ENCODE results near the gene PCSK5. TPM values are rescaled to one million over a fixed set of nuclear protein-coding genes. Genes with fewer than 3 reads are reported as not detected.

The PCSK5 gene
- total RNA-seq, 1 experiment from 2014 or later: 6.9 TPM

- intact Hi-C loops (cut with micrococcal nuclease): loop anchor here (10.0 kb wide), 2 partner anchors 307 to 697 kb away; no protein-coding TSS in a partner anchor
- POLR2A ChIA-PET: no interaction called here
- TF ChIP-seq ZFX (IDR thresholded peaks at IDR 0.05): no peak
- no peak for TF ChIP-seq REST (IDR thresholded peaks at IDR 0.05; ENCODE audit: low read depth)
- no peak for TF ChIP-seq CEBPB (IDR thresholded peaks at IDR 0.05; ENCODE audit: low read depth)
- no peak for TF ChIP-seq SIN3A (IDR thresholded peaks at IDR 0.05; ENCODE audit: low read depth)
- no peak for TF ChIP-seq ZNF274 (IDR thresholded peaks at IDR 0.05; ENCODE audit: low read depth, low read length)
- TF ChIP-seq YY1 (IDR thresholded peaks at IDR 0.05; ENCODE audit: extremely low read depth, insufficient replicate concordance, low read depth, low read length): no peak
- no peak for TF ChIP-seq ELF1 (IDR thresholded peaks at IDR 0.05; ENCODE audit: borderline replicate concordance, low read depth)
- no peak for TF ChIP-seq ZBTB33 (IDR thresholded peaks at IDR 0.05; ENCODE audit: extremely low read depth, insufficient replicate concordance, low read length)
- no peak for TF ChIP-seq JUND (IDR thresholded peaks at IDR 0.05)
- TF ChIP-seq, protein P1, sequence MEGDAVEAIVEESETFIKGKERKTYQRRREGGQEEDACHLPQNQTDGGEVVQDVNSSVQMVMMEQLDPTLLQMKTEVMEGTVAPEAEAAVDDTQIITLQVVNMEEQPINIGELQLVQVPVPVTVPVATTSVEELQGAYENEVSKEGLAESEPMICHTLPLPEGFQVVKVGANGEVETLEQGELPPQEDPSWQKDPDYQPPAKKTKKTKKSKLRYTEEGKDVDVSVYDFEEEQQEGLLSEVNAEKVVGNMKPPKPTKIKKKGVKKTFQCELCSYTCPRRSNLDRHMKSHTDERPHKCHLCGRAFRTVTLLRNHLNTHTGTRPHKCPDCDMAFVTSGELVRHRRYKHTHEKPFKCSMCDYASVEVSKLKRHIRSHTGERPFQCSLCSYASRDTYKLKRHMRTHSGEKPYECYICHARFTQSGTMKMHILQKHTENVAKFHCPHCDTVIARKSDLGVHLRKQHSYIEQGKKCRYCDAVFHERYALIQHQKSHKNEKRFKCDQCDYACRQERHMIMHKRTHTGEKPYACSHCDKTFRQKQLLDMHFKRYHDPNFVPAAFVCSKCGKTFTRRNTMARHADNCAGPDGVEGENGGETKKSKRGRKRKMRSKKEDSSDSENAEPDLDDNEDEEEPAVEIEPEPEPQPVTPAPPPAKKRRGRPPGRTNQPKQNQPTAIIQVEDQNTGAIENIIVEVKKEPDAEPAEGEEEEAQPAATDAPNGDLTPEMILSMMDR (IDR thresholded peaks at IDR 0.05 in 2 of 3, conservative IDR thresholded peaks at IDR 0.05 in 1 of 3; ENCODE audit: borderline replicate concordance in 1 of 3, insufficient read depth in 1 of 3, low read depth in 2 of 3, low read length in 2 of 3): no peak
- TF ChIP-seq POLR2AphosphoS5 (IDR thresholded peaks at IDR 0.05; ENCODE audit: low read depth, low read length): no peak
- no peak for TF ChIP-seq TCF7L2 (IDR thresholded peaks at IDR 0.05; ENCODE audit: borderline replicate concordance, extremely low read depth, insufficient read depth, insufficient read length)
- no peak for TF ChIP-seq EGR1 (IDR thresholded peaks at IDR 0.05; ENCODE audit: low read depth)
- TF ChIP-seq CBX3 (IDR thresholded peaks at IDR 0.05; ENCODE audit: low read depth): no peak
- TF ChIP-seq EZH2phosphoT487 (IDR thresholded peaks at IDR 0.05; ENCODE audit: borderline replicate concordance): no peak
- no peak for TF ChIP-seq ATF3 (IDR thresholded peaks at IDR 0.05)
Observed at GRCh38 chr9:76292246-76292645, 401.8 kb downstream of the PCSK5 start.

More at GRCh38 chr9:76292246-76292645, 401.8 kb downstream of the PCSK5 start:
- Histone ChIP-seq H3K4me2 (ENCODE audit: low read length) (no peak overlapping the region), H3K9me3 (ENCODE audit: control insufficient read depth in 1 of 2, insufficient read depth in 1 of 2, low read depth in 1 of 2, low read length in 2 of 2) (no peaks in the 10 kb centered on the region), H3K9ac (ENCODE audit: low read length) (no peak overlapping the region), H3K27ac (ENCODE audit: low read depth, low read length) (no peak overlapping the region), H3K4me3 (replicated peaks in 1 of 2; ENCODE audit: low read depth in 1 of 2, low read length in 2 of 2) (no peak overlapping the region), H3K79me2 (ENCODE audit: insufficient read depth, low read length) (no peaks in the 10 kb centered on the region), H3K27me3 (ENCODE audit: insufficient read depth, low read length) (no peaks in the 10 kb centered on the region), H3K9me2 (ENCODE audit: insufficient read depth) (no peaks in the 10 kb centered on the region), H3K4me1 (ENCODE audit: control insufficient read depth in 1 of 2, insufficient read depth in 2 of 2, low read length in 2 of 2) (no peaks in the 10 kb centered on the region), H3K36me3 (ENCODE audit: control insufficient read depth in 1 of 2, insufficient read depth in 2 of 2, low read length in 2 of 2) (no peaks in the 10 kb centered on the region), H4K20me1 (ENCODE audit: insufficient read depth) (no peaks in the 10 kb centered on the region), H2AFZ (ENCODE audit: low read depth, low read length, poor library complexity, severe bottlenecking) (no peak overlapping the region)
- no TSS peak for BruUV-seq (replicated peaks)
- ChIA-PET RAD21 (ENCODE audit: low non-redundant PET in 1 of 2, low total read pairs in 2 of 2, uncharacterized antibody in 2 of 2, unreplicated experiment in 2 of 2) (no interaction called here), CTCF (no interaction called here)
- ATAC-seq (no peak), DNase-seq (ENCODE audit: low read depth, low spot score) (no peak)
